Hepatocyte (in vitro differentiated cells): ENCODE measurements around the gene DUOXA1. TPM values are rescaled to one million over a fixed set of nuclear protein-coding genes. Genes with fewer than 3 reads are reported as not detected.
A peak's percentile ranks its signal among the peaks of the same experiment; 100 is the strongest.
"Not testable (repeated sequence)": the region's sequence is repeated elsewhere in the genome, so short reads cannot be mapped to it uniquely, and the experiment has no call there.

Experiments used
- DNase-seq: peaks from one replicate; pipeline ENCODE4 v3.0.0-alpha.2; 2016; ENCODE audit warnings: low spot score
- H2AFZ ChIP-seq: fragments of 200-600 bp; sonication (generic); 2 replicates; pipeline ENCODE4 v1.6.0; 2016; ENCODE audit warnings: antibody characterized with exemption, mild to moderate bottlenecking
- H3K27ac ChIP-seq: fragments of 200-600 bp; sonication (generic); 2 replicates; pipeline ENCODE4 v1.5.1; 2016; ENCODE audit warnings: mild to moderate bottlenecking
- H3K27me3 ChIP-seq: fragments of 200-600 bp; sonication (generic); 2 replicates; pipeline ENCODE4 v1.6.1; 2016
- H3K36me3 ChIP-seq: fragments of 200-600 bp; sonication (generic); replicated peaks from 2 replicates; pipeline ENCODE4 v1.5.1; 2016; ENCODE audit warnings: low read depth; ENCODE audit not compliant: insufficient read depth
- H3K4me1 ChIP-seq: fragments of 200-600 bp; sonication (generic); 2 replicates; pipeline ENCODE4 v1.5.1; 2016; ENCODE audit warnings: mild to moderate bottlenecking, moderate library complexity; ENCODE audit not compliant: insufficient read depth
- H3K4me2 ChIP-seq: fragments of 200-600 bp; sonication (generic); 2 replicates; pipeline ENCODE4 v1.6.0; 2016
- H3K4me3 ChIP-seq: fragments of 200-600 bp; sonication (generic); 2 replicates; pipeline ENCODE4 v1.5.1; 2016; ENCODE audit warnings: mild to moderate bottlenecking
- H3K79me2 ChIP-seq: fragments of 200-600 bp; sonication (generic); 2 replicates; pipeline ENCODE4 v1.6.0; 2017; ENCODE audit warnings: mild to moderate bottlenecking
- H3K9me2 ChIP-seq: fragments of 200-600 bp; sonication (generic); replicated peaks from 2 replicates; pipeline ENCODE4 v1.6.0; 2017; ENCODE audit warnings: mild to moderate bottlenecking; ENCODE audit not compliant: insufficient read depth
- H3K9me3 ChIP-seq: fragments of 200-600 bp; sonication (generic); 2 replicates; pipeline ENCODE4 v1.5.1; 2016; ENCODE audit warnings: low read depth, mild to moderate bottlenecking
- H4K20me1 ChIP-seq: fragments of 200-600 bp; sonication (generic); 2 replicates; pipeline ENCODE4 v1.6.0; 2016; ENCODE audit warnings: mild to moderate bottlenecking; ENCODE audit not compliant: insufficient read depth, poor library complexity, severe bottlenecking
- CTCF ChIP-seq: fragments of 200-600 bp; sonication (generic); IDR thresholded peaks from 2 replicates; pipeline ENCODE4 v1.5.1; 2016; ENCODE audit warnings: antibody characterized with exemption, mild to moderate bottlenecking; ENCODE audit not compliant: poor library complexity
- EZH2 ChIP-seq: fragments of 200-600 bp; sonication (generic); IDR thresholded peaks from 2 replicates; pipeline ENCODE4 v1.6.1; 2016; ENCODE audit warnings: antibody characterized with exemption, mild to moderate bottlenecking, borderline replicate concordance
- EZH2phosphoT487 ChIP-seq: fragments of 200-600 bp; sonication (generic); IDR thresholded peaks from one replicate; pipeline ENCODE4 v1.6.1; 2018; ENCODE audit warnings: antibody characterized with exemption, mild to moderate bottlenecking, low read depth, moderate library complexity; ENCODE audit not compliant: unreplicated experiment, severe bottlenecking
- WGBS: methylation state at CpG from one replicate; pipeline ENCODE4 v1.1.6; 2016; ENCODE audit warnings: low lambda C conversion rate; ENCODE audit errors: missing lambda C conversion rate; 5-methylcytosine and 5-hydroxymethylcytosine counted together
- polyA plus RNA-seq: library from polyadenylated mRNA; unstranded; fragments of >200 nt; fragmentation: Nextera tagmentation; extraction: Ambion mirVana; gene quantifications from 2 replicates; pipeline ENCODE4 v1.2.1, GENCODE V29; 2016
- total RNA-seq: library from RNA; depleted of rRNA; stranded (reverse); fragments of >200 nt; gene quantifications from 2 replicates; pipeline ENCODE4 v1.2.3, GENCODE V29; 2014

The DUOXA1 gene
- total and polyA plus RNA-seq, 2 experiments from 2014 or later: 10.9 to 15.2 TPM

GRCh38 chr15:45087513-45087912, 42.2 kb downstream of the DUOXA1 start:
- Histone ChIP-seq H3K4me1 (peaks cover 22% of the 10 kb centered on the region), H3K9me3 (no peaks in the 10 kb centered on the region), H3K4me2 (no peak overlapping the region), H3K27me3 (no peaks in the 10 kb centered on the region), H2AFZ (no peak overlapping the region), H4K20me1 (no peaks in the 10 kb centered on the region), H3K36me3 (no peaks in the 10 kb centered on the region), H3K27ac (peak overlapping the region; percentile 92), H3K79me2 (no peaks in the 10 kb centered on the region), H3K4me3 (no peak overlapping the region), H3K9me2 (no peaks in the 10 kb centered on the region)
- DNase-seq: no peak
- TF ChIP-seq EZH2phosphoT487 (no peak), CTCF (no peak)
- WGBS: 70% methylated on average over 1 of the region's 1 CpG

- peaks cover 15% of the 10 kb centered on the region for H3K4me1 ChIP-seq
- no peak overlapping the region for H3K4me3 ChIP-seq
- no peaks in the 10 kb centered on the region for H3K9me2 ChIP-seq
- DNase-seq: no peak
- H2AFZ ChIP-seq: no peak overlapping the region
- H3K79me2 ChIP-seq: no peaks in the 10 kb centered on the region
- WGBS: 77% methylated on average over 3 of the region's 3 CpGs
- no peaks in the 10 kb centered on the region for H3K36me3 ChIP-seq
- H3K4me2 ChIP-seq: no peak overlapping the region
- no peaks in the 10 kb centered on the region for H3K27me3 ChIP-seq
- TF ChIP-seq CTCF: no peak
- TF ChIP-seq EZH2: no peak
- no peak for TF ChIP-seq EZH2phosphoT487
- peak overlapping the region; percentile 81 for H3K27ac ChIP-seq
- H4K20me1 ChIP-seq: no peaks in the 10 kb centered on the region
- H3K9me3 ChIP-seq: no peaks in the 10 kb centered on the region
These were observed 45.5 kb downstream of the DUOXA1 start for GRCh38 chr15:45084163-45084562.

- H3K27me3 ChIP-seq: no peaks in the 10 kb centered on the region
- H3K9me2 ChIP-seq: no peaks in the 10 kb centered on the region
- DNase-seq: no peak
- no peaks in the 10 kb centered on the region for H3K79me2 ChIP-seq
- H4K20me1 ChIP-seq: no peaks in the 10 kb centered on the region
- H2AFZ ChIP-seq: no peak overlapping the region
- H3K4me1 ChIP-seq: peaks cover 12% of the 10 kb centered on the region
- H3K27ac ChIP-seq: peak overlapping the region; percentile 81
- no peak for TF ChIP-seq EZH2
- no peak for TF ChIP-seq CTCF
- TF ChIP-seq EZH2phosphoT487: no peak
- no peaks in the 10 kb centered on the region for H3K9me3 ChIP-seq
- H3K36me3 ChIP-seq: no peaks in the 10 kb centered on the region
- no peak overlapping the region for H3K4me3 ChIP-seq
- no peak overlapping the region for H3K4me2 ChIP-seq
These were observed 46.5 kb downstream of the DUOXA1 start for GRCh38 chr15:45083223-45083622.

GRCh38 chr15:45082412-45082811, 47.3 kb downstream of the DUOXA1 start:
- WGBS: 51% methylated on average over 10 of the region's 10 CpGs
- not testable (repeated sequence) for H3K36me3 ChIP-seq, H3K27me3 ChIP-seq, H3K4me2 ChIP-seq, H3K9me3 ChIP-seq, H2AFZ ChIP-seq, H3K4me1 ChIP-seq, H3K4me3 ChIP-seq, H3K9me2 ChIP-seq, H4K20me1 ChIP-seq, H3K79me2 ChIP-seq, DNase-seq
- peak overlapping the region; percentile 81 for H3K27ac ChIP-seq

GRCh38 chr15:45080593-45080992, 49.1 kb downstream of the DUOXA1 start:
- H4K20me1 ChIP-seq, H3K4me3 ChIP-seq, H3K27me3 ChIP-seq, H3K79me2 ChIP-seq, H3K9me3 ChIP-seq, H3K4me1 ChIP-seq, H2AFZ ChIP-seq, H3K4me2 ChIP-seq, DNase-seq, H3K36me3 ChIP-seq, H3K9me2 ChIP-seq: not testable (repeated sequence)
- WGBS: 96% methylated on average over 3 of the region's 3 CpGs
- H3K27ac ChIP-seq: peak overlapping the region; percentile 87

GRCh38 chr15:45079628-45080246, 49.9 kb downstream of the DUOXA1 start:
- H3K9me2 ChIP-seq, H3K4me2 ChIP-seq, H3K9me3 ChIP-seq, H3K36me3 ChIP-seq, H3K4me3 ChIP-seq, DNase-seq, H2AFZ ChIP-seq, H3K27me3 ChIP-seq, H3K79me2 ChIP-seq, H3K4me1 ChIP-seq, H4K20me1 ChIP-seq: not testable (repeated sequence)
- WGBS: 74% methylated on average over 5 of the region's 5 CpGs
- peak overlapping the region; percentile 87 for H3K27ac ChIP-seq
